HEK293 (cell line): ENCODE measurements around the gene PRCP.
"Not testable (repeated sequence)": the region's sequence is repeated elsewhere in the genome, so short reads cannot be mapped to it uniquely, and the experiment has no call there.

Experiments used
- CTCF ChIA-PET: fragments of 350-600 bp; formaldehyde crosslinking; extraction: SDS; loops from one replicate; lab custom pipeline; 2021; ENCODE audit warnings: antibody characterized with exemption; lab: Yijun Ruan, JAX
- POLR2A ChIA-PET: fragments of 300-600 bp; formaldehyde crosslinking; extraction: SDS; loops from one replicate; lab custom pipeline; 2020; ENCODE audit warnings: antibody characterized with exemption, inconsistent platforms; lab: Yijun Ruan, JAX
- H3K27ac ChIP-seq: fragments of 200-500 bp; sonication (Bioruptor generic); 2 replicates; pipeline ENCODE4 v1.5.1; 2014; ENCODE audit warnings: low read depth, low read length, control low read depth, inconsistent platforms; ENCODE audit errors: extremely low read depth
- H3K36me3 ChIP-seq, 2 experiments: fragments of 200-500 bp in 1 of 2; sonication (Bioruptor generic) in 1 of 2; 1 replicate in 1 of 2; 2 replicates in 1 of 2; pipeline ENCODE4 v1.5.1; 2014 to 2017; ENCODE audit warnings: inconsistent platforms in 2 of 2, low read length in 2 of 2; ENCODE audit not compliant: control insufficient read depth in 2 of 2, insufficient read depth in 1 of 2
- H3K4me1 ChIP-seq: fragments of 200-500 bp; sonication (Bioruptor generic); 2 replicates; pipeline ENCODE4 v1.5.1; 2014; ENCODE audit warnings: mild to moderate bottlenecking, low read length, inconsistent platforms; ENCODE audit not compliant: control insufficient read depth, insufficient read depth
- H3K4me3 ChIP-seq: 2 replicates; pipeline ENCODE4 v1.5.1; 2011; ENCODE audit warnings: low read depth, mild to moderate bottlenecking, control low read depth, low read length, moderate library complexity
- H3K9me3 ChIP-seq: fragments of 200-500 bp; sonication (Bioruptor generic); 2 replicates; pipeline ENCODE4 v1.5.1; 2014; ENCODE audit warnings: low read depth, low read length, inconsistent platforms; ENCODE audit not compliant: control insufficient read depth, insufficient read depth
- PRDM10 ChIP-seq: fragments of 450-650 bp; formaldehyde crosslinking; IDR thresholded peaks from 2 replicates; pipeline ENCODE4 v1.5.1; 2016; ENCODE audit warnings: missing biosample characterization, missing genetic modification characterization
- SP3 ChIP-seq: fragments of 450-650 bp; formaldehyde crosslinking; IDR thresholded peaks from 2 replicates; pipeline ENCODE4 v1.5.1; 2016; ENCODE audit warnings: missing biosample characterization, missing genetic modification characterization
- ZBTB49 ChIP-seq: fragments of 450-650 bp; formaldehyde crosslinking; IDR thresholded peaks from 2 replicates; pipeline ENCODE4 v1.5.1; 2016; ENCODE audit warnings: missing biosample characterization, missing genetic modification characterization, low read depth
- ZNF248 ChIP-seq: fragments of 450-650 bp; formaldehyde crosslinking; IDR thresholded peaks from 2 replicates; pipeline ENCODE4 v1.5.1; 2017; ENCODE audit warnings: missing biosample characterization, missing genetic modification characterization
- ZNF394 ChIP-seq: fragments of 450-650 bp; formaldehyde crosslinking; IDR thresholded peaks from 2 replicates; pipeline ENCODE4 v1.5.1; 2016; ENCODE audit warnings: missing biosample characterization, missing genetic modification characterization, mild to moderate bottlenecking, moderate library complexity, borderline replicate concordance
- ZNF48 ChIP-seq: fragments of 450-650 bp; formaldehyde crosslinking; IDR thresholded peaks from 2 replicates; pipeline ENCODE4 v1.5.1; 2016; ENCODE audit warnings: missing biosample characterization, missing genetic modification characterization
- ZNF529 ChIP-seq: fragments of 450-650 bp; formaldehyde crosslinking; IDR thresholded peaks from 2 replicates; pipeline ENCODE4 v1.5.1; 2017; ENCODE audit warnings: missing genetic modification characterization, missing biosample characterization; ENCODE audit not compliant: insufficient replicate concordance
- ZXDB ChIP-seq: fragments of 450-650 bp; formaldehyde crosslinking; IDR thresholded peaks from 2 replicates; pipeline ENCODE4 v1.5.1; 2016; ENCODE audit warnings: missing biosample characterization, missing genetic modification characterization
- TF ChIP-seq, protein P1 (sequence below): fragments of 450-650 bp; formaldehyde crosslinking; IDR thresholded peaks from 2 replicates; pipeline ENCODE4 v1.5.1; 2016; ENCODE audit warnings: missing biosample characterization, missing genetic modification characterization
- TF ChIP-seq, protein P2 (sequence below): fragments of 450-650 bp; formaldehyde crosslinking; IDR thresholded peaks from 2 replicates; pipeline ENCODE4 v1.5.1; 2016; ENCODE audit warnings: missing biosample characterization, missing genetic modification characterization

The PRCP gene

GRCh38 chr11:82924522-82925224 lies 24.4 kb upstream of the PRCP start:
- H3K9me3 ChIP-seq, result no peaks in the 10 kb centered on the region
- POLR2A ChIA-PET, result interaction anchor here (0.5 to 1.4 kb wide), 2 partner anchors 22 to 23 kb away, joined by 4 to 5 read pairs; partner anchors contain the start of gene DDIAS
- H3K36me3 ChIP-seq, result peaks cover 3 to 4% of the 10 kb centered on the region in 2 experiments; a peak in 2 of 3 replicates
- H3K4me1 ChIP-seq, result no peaks in the 10 kb centered on the region
- no peak overlapping the region for H3K27ac ChIP-seq
- no peak for TF ChIP-seq ZNF394 (tag by site-specific recombination)
- no peak for TF ChIP-seq PRDM10 (tag by site-specific recombination)
- TF ChIP-seq ZXDB, result no peak
- TF ChIP-seq SP3, result no peak
- TF ChIP-seq, protein P1, sequence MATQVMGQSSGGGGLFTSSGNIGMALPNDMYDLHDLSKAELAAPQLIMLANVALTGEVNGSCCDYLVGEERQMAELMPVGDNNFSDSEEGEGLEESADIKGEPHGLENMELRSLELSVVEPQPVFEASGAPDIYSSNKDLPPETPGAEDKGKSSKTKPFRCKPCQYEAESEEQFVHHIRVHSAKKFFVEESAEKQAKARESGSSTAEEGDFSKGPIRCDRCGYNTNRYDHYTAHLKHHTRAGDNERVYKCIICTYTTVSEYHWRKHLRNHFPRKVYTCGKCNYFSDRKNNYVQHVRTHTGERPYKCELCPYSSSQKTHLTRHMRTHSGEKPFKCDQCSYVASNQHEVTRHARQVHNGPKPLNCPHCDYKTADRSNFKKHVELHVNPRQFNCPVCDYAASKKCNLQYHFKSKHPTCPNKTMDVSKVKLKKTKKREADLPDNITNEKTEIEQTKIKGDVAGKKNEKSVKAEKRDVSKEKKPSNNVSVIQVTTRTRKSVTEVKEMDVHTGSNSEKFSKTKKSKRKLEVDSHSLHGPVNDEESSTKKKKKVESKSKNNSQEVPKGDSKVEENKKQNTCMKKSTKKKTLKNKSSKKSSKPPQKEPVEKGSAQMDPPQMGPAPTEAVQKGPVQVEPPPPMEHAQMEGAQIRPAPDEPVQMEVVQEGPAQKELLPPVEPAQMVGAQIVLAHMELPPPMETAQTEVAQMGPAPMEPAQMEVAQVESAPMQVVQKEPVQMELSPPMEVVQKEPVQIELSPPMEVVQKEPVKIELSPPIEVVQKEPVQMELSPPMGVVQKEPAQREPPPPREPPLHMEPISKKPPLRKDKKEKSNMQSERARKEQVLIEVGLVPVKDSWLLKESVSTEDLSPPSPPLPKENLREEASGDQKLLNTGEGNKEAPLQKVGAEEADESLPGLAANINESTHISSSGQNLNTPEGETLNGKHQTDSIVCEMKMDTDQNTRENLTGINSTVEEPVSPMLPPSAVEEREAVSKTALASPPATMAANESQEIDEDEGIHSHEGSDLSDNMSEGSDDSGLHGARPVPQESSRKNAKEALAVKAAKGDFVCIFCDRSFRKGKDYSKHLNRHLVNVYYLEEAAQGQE (tag by site-specific recombination), result no peak
- TF ChIP-seq ZNF248 (tag by site-specific recombination), result no peak
- TF ChIP-seq ZBTB49 (tag by site-specific recombination), result no peak
- no peak for TF ChIP-seq ZNF48 (tag by site-specific recombination)
- TF ChIP-seq ZNF529 (tag by site-specific recombination), result no peak
- TF ChIP-seq, protein P2, sequence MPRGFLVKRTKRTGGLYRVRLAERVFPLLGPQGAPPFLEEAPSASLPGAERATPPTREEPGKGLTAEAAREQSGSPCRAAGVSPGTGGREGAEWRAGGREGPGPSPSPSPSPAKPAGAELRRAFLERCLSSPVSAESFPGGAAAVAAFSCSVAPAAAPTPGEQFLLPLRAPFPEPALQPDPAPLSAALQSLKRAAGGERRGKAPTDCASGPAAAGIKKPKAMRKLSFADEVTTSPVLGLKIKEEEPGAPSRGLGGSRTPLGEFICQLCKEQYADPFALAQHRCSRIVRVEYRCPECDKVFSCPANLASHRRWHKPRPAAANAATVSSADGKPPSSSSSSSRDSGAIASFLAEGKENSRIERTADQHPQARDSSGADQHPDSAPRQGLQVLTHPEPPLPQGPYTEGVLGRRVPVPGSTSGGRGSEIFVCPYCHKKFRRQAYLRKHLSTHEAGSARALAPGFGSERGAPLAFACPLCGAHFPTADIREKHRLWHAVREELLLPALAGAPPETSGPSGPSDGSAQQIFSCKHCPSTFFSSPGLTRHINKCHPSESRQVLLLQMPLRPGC (tag by site-specific recombination), result no peak
- TF ChIP-seq, all 188 proteins: peak for 0
- H3K4me3 ChIP-seq, result no peak overlapping the region
- CTCF ChIA-PET, result interaction anchor here (0.6 to 2.8 kb wide), 7 partner anchors 57 to 357 kb away, joined by 3 to 19 read pairs (median 4); no protein-coding TSS in a partner anchor

- POLR2A ChIA-PET, H3K4me1 ChIP-seq, H3K9me3 ChIP-seq, H3K27ac ChIP-seq, H3K4me3 ChIP-seq, H3K36me3 ChIP-seq: not testable (repeated sequence)
- CTCF ChIA-PET, result interaction anchor here (0.6 to 2.1 kb wide), 5 partner anchors 10 to 375 kb away, joined by 3 to 7 read pairs (median 4); no protein-coding TSS in a partner anchor
Observed at GRCh38 chr11:82922396-82923173, 22.4 kb upstream of the PRCP start.

DNA sequence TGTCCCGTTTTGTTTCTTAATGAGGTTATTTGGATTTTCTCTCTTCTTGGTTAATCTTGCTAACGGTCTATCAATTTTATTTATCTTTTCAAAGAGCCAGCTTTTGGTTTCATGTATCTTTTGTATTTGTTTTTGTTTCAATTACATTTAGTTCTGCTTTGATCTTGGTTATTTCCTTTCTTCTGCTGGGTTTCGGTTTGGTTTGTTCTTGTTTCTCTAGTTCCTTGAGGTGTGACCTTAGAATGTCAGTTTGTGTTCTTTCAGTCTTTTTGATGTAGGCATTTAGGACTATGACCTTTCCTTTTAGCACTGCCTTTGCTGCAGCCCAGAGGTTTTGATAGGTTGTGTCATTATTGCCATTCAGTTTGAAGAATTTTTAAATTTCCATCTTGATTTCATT lies 20.0 kb upstream of the PRCP start:
- H3K9me3 ChIP-seq, H3K27ac ChIP-seq, H3K4me1 ChIP-seq, H3K4me3 ChIP-seq, CTCF ChIA-PET, POLR2A ChIA-PET: not testable (repeated sequence)
- H3K36me3 ChIP-seq, result peaks cover 0 to 23% of the 10 kb centered on the region in 2 experiments; a peak in 2 of 3 replicates

DNA sequence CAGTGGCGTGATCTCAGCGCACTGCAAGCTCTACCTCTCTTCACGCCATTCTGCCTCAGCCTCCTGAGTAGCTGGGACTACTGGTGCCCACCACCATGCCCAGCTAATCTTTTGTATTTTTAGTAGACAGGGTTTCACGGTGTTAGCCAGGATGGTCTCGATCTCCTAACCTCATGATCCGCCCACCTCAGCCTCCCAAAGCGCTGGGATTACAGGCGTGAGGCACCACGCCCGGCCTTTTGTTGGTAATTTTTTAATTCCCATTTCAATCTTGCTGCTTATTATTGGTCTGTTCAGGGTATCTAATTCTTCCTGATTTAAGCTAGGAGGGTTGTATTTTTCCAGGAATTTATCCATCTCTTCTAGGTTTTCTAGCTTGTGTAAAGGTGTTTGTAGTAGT lies 19.6 kb upstream of the PRCP start:
- H3K27ac ChIP-seq, POLR2A ChIA-PET, H3K4me1 ChIP-seq, H3K4me3 ChIP-seq, H3K9me3 ChIP-seq: not testable (repeated sequence)
- CTCF ChIA-PET, result interaction anchor here (0.6 kb wide), 1 partner anchor 24 kb away, joined by 4 read pairs; no protein-coding TSS in a partner anchor
- H3K36me3 ChIP-seq, result peaks cover 0 to 27% of the 10 kb centered on the region in 2 experiments; a peak in 1 of 3 replicates
